ENCODE measurements around the gene YBX1.

Gene YBX1

GRCh38 chr1:42684139-42684538, 1.9 kb downstream of the YBX1 start:
- H4K20me1 ChIP-seq (ENCODE audit: insufficient read depth, low read length), result peaks cover 58% of the 10 kb centered on the region
- H3K27ac ChIP-seq (ENCODE audit: low read length), result no peak overlapping the region

GRCh38 chr1:42686418-42686817, 4.2 kb downstream of the YBX1 start:
- TF ChIP-seq EZH2 (optimal IDR thresholded peaks at IDR 0.05; ENCODE audit: low read depth, low read length) (no peak), EZH2phosphoT487 (IDR thresholded peaks at IDR 0.05; ENCODE audit: low read length) (no peak), CTCF (IDR thresholded peaks at IDR 0.05; ENCODE audit: low read length) (no peak)
- Histone ChIP-seq H4K20me1 (ENCODE audit: insufficient read depth, low read length) (peaks cover 81% of the 10 kb centered on the region), H3K4me1 (ENCODE audit: low read length) (peaks cover 26% of the 10 kb centered on the region)

More at GRCh38 chr1:42684139-42684538, 1.9 kb downstream of the YBX1 start:
- peaks cover 27% of the 10 kb centered on the region for H3K4me1 ChIP-seq (ENCODE audit: low read length)
- no peaks in the 10 kb centered on the region for H3K9me3 ChIP-seq (replicated peaks; ENCODE audit: insufficient read depth, low read length)
- no peaks in the 10 kb centered on the region for H3K27me3 ChIP-seq (replicated peaks; ENCODE audit: insufficient read depth, low read length)
- H3K9ac ChIP-seq (ENCODE audit: low read length), result peak overlapping the region; percentile 82; the same call in 1 of the 2 replicates
- peaks cover 78% of the 10 kb centered on the region for H3K79me2 ChIP-seq (ENCODE audit: low read length)
- peak overlapping the region; percentile 84 for H3K4me3 ChIP-seq (ENCODE audit: low read length)
- no peak for DNase-seq
- no peak for TF ChIP-seq CTCF (IDR thresholded peaks at IDR 0.05; ENCODE audit: low read length)
- TF ChIP-seq EZH2phosphoT487 (IDR thresholded peaks at IDR 0.05; ENCODE audit: low read length), result no peak
- TF ChIP-seq EZH2 (optimal IDR thresholded peaks at IDR 0.05; ENCODE audit: low read depth, low read length), result no peak
- no peak overlapping the region for H2AFZ ChIP-seq (ENCODE audit: low read length)
- no peaks in the 10 kb centered on the region for H3K9me2 ChIP-seq (replicated peaks; ENCODE audit: insufficient read depth, low read length)
- peaks cover 5% of the 10 kb centered on the region; the same call in 1 of the 2 replicates for H3K36me3 ChIP-seq (replicated peaks; ENCODE audit: insufficient read depth, low read length)
- peaks cover 16% of the 10 kb centered on the region; the same call in 1 of the 2 replicates for H3F3A ChIP-seq (ENCODE audit: insufficient read depth, low read length)
- H3K4me2 ChIP-seq (ENCODE audit: low read depth, low read length), result peak overlapping the region; percentile 90

GRCh38 chr1:42689912-42690311, 7.7 kb downstream of the YBX1 start:
- Histone ChIP-seq H3K27ac (ENCODE audit: low read length) (no peak overlapping the region), H3K9ac (ENCODE audit: low read length) (no peak overlapping the region), H3K4me3 (ENCODE audit: low read length) (no peak overlapping the region), H3K9me2 (replicated peaks; ENCODE audit: insufficient read depth, low read length) (no peaks in the 10 kb centered on the region), H3K27me3 (replicated peaks; ENCODE audit: insufficient read depth, low read length) (no peaks in the 10 kb centered on the region), H3K4me2 (ENCODE audit: low read depth, low read length) (no peak overlapping the region), H3K36me3 (replicated peaks; ENCODE audit: insufficient read depth, low read length) (peaks cover 9% of the 10 kb centered on the region), H2AFZ (ENCODE audit: low read length) (no peak overlapping the region), H3F3A (ENCODE audit: insufficient read depth, low read length) (0 out of 2 replicates have a peak, but pooled peaks cover 7% of the 10 kb centered on the region), H4K20me1 (ENCODE audit: insufficient read depth, low read length) (peaks cover 95% of the 10 kb centered on the region), H3K9me3 (replicated peaks; ENCODE audit: insufficient read depth, low read length) (no peaks in the 10 kb centered on the region), H3K79me2 (ENCODE audit: low read length) (peaks cover 100% of the 10 kb centered on the region), H3K4me1 (ENCODE audit: low read length) (peaks cover 16% of the 10 kb centered on the region)
- TF ChIP-seq EZH2 (optimal IDR thresholded peaks at IDR 0.05; ENCODE audit: low read depth, low read length), result no peak
- no peak for TF ChIP-seq EZH2phosphoT487 (IDR thresholded peaks at IDR 0.05; ENCODE audit: low read length)
- no peak for TF ChIP-seq CTCF (IDR thresholded peaks at IDR 0.05; ENCODE audit: low read length)
- DNase-seq, result no peak

More at GRCh38 chr1:42686418-42686817, 4.2 kb downstream of the YBX1 start:
- peaks cover 89% of the 10 kb centered on the region for H3K79me2 ChIP-seq (ENCODE audit: low read length)
- H3K9ac ChIP-seq (ENCODE audit: low read length), result no peak overlapping the region
- H3K36me3 ChIP-seq (replicated peaks; ENCODE audit: insufficient read depth, low read length), result peaks cover 5% of the 10 kb centered on the region; the same call in 1 of the 2 replicates
- H3K27ac ChIP-seq (ENCODE audit: low read length), result no peak overlapping the region
- no peaks in the 10 kb centered on the region for H3K9me2 ChIP-seq (replicated peaks; ENCODE audit: insufficient read depth, low read length)
- no peak overlapping the region for H3K4me3 ChIP-seq (ENCODE audit: low read length)
- H3K9me3 ChIP-seq (replicated peaks; ENCODE audit: insufficient read depth, low read length), result no peaks in the 10 kb centered on the region
- H3F3A ChIP-seq (ENCODE audit: insufficient read depth, low read length), result peaks cover 11% of the 10 kb centered on the region; the same call in 1 of the 2 replicates
- no peak for DNase-seq
- H3K4me2 ChIP-seq (ENCODE audit: low read depth, low read length), result peak overlapping the region; percentile 90; the same call in 1 of the 2 replicates
- no peaks in the 10 kb centered on the region for H3K27me3 ChIP-seq (replicated peaks; ENCODE audit: insufficient read depth, low read length)
- H2AFZ ChIP-seq (ENCODE audit: low read length), result no peak overlapping the region

Data from MM.1S (cell line).